ENCODE results near the gene SYT1.

SYT1 gene

DNA sequence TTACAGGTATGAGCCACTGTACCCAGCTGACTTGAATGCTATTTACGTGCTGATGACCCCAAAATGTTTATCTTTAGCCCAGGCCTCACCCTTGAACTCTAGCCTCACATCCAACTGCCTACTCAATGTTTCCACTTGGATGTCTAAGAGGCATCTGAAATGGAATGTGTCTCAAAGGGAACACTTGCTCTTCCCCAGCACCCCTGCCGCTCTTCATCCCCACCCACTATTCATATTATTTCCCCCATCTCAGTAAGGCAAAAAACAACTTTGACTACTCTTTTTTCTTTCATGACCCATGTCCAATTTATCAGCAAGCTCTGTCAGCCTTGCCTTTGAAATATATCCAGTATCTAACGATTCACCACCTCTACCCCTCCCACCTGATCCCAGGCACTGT lies 621.6 kb downstream of the SYT1 start:
- TF ChIP-seq, protein P1, sequence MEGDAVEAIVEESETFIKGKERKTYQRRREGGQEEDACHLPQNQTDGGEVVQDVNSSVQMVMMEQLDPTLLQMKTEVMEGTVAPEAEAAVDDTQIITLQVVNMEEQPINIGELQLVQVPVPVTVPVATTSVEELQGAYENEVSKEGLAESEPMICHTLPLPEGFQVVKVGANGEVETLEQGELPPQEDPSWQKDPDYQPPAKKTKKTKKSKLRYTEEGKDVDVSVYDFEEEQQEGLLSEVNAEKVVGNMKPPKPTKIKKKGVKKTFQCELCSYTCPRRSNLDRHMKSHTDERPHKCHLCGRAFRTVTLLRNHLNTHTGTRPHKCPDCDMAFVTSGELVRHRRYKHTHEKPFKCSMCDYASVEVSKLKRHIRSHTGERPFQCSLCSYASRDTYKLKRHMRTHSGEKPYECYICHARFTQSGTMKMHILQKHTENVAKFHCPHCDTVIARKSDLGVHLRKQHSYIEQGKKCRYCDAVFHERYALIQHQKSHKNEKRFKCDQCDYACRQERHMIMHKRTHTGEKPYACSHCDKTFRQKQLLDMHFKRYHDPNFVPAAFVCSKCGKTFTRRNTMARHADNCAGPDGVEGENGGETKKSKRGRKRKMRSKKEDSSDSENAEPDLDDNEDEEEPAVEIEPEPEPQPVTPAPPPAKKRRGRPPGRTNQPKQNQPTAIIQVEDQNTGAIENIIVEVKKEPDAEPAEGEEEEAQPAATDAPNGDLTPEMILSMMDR (conservative IDR thresholded peaks at IDR 0.05; ENCODE audit: low read depth, low read length): no peak
- no peak for DNase-seq (ENCODE audit: low read depth)
- H3K4me3 ChIP-seq (ENCODE audit: low read depth, low read length): no peak overlapping the region

DNA sequence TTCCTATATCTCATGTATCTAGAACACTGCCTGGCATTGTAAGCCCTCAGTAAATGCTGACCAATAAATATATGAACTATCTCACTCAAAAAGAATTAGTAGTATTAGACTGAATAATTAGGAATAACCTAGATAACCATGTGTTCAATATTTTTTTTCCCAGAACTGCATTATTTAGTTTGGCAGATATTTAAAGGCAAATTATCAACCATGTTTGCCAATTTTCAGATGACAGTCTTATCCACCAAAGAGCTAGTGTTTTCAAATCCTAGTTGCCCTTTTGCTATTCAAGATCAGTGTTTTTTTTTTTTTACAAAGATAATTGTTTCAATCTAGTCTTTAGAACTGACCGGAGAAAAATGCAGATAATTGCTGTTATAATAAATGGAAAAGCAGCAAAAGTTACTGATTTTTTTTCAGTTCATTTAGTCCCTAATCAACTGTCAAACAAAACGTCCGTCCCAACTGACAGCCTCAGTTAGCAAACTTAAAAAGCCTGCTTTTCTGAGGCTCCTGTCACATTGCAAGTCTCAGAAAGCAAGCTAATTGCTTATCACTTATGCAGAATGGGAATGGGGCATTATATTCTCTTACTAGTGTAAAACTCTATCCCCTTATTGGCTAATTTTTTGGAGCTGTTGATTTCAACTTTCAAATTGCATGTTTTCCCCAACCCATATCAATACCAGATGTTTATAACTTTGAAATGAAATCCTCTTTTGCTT lies 623.0 kb downstream of the SYT1 start:
- no peak overlapping the region for H3K4me3 ChIP-seq (ENCODE audit: low read depth, low read length)
- TF ChIP-seq, protein P1 (conservative IDR thresholded peaks at IDR 0.05; ENCODE audit: low read depth, low read length): no peak
- no peak for DNase-seq (ENCODE audit: low read depth)
